HepG2 (cell line): ENCODE measurements around the gene ANKRD13D. TPM values are rescaled to one million over a fixed set of nuclear protein-coding genes. Genes with fewer than 3 reads are reported as not detected.
A peak's percentile ranks its signal among the peaks of the same experiment; 100 is the strongest.

Experiments used
- ATF1 ChIP-seq: IDR thresholded peaks from 2 replicates; pipeline ENCODE4 v1.6.1; 2016; ENCODE audit warnings: mild to moderate bottlenecking, control low read depth
- CENPT ChIP-seq: sonication (generic); formaldehyde crosslinking; IDR thresholded peaks from 2 replicates; pipeline ENCODE4 v1.8.0; 2022; ENCODE audit warnings: low read depth, mild to moderate bottlenecking, moderate library complexity, missing genetic modification reagents
- CHD4 ChIP-seq: fragments of 200-600 bp; sonication (generic); IDR thresholded peaks from 2 replicates; pipeline ENCODE4 v1.7.0; 2017; ENCODE audit warnings: mild to moderate bottlenecking, low read length, borderline replicate concordance
- EHMT2 ChIP-seq: fragments of 200-600 bp; sonication (generic); IDR thresholded peaks from 2 replicates; pipeline ENCODE4 v1.7.0; 2017; ENCODE audit warnings: antibody characterized with exemption, low read depth, low read length, borderline replicate concordance
- NPAS2 ChIP-seq: sonication (generic); formaldehyde crosslinking; IDR thresholded peaks from 2 replicates; pipeline ENCODE4 v1.8.0; 2022; ENCODE audit warnings: mild to moderate bottlenecking, missing genetic modification reagents, borderline replicate concordance
- PCBP2 ChIP-seq: fragments of 200-400 bp; formaldehyde crosslinking; optimal IDR thresholded peaks from 2 replicates; pipeline ENCODE3; 2018; ENCODE audit warnings: low read length, low read depth; ENCODE audit not compliant: poor library complexity, severe bottlenecking
- RFX3 ChIP-seq: IDR thresholded peaks from 2 replicates; pipeline ENCODE4 v1.6.1; 2016; ENCODE audit warnings: missing biosample characterization, missing genetic modification reagents
- SETDB1 ChIP-seq: sonication (generic); formaldehyde crosslinking; IDR thresholded peaks from 2 replicates; pipeline ENCODE4 v1.5.1; 2020; ENCODE audit warnings: missing genetic modification reagents, mild to moderate bottlenecking, borderline replicate concordance
- SP4 ChIP-seq: sonication (generic); formaldehyde crosslinking; IDR thresholded peaks from 2 replicates; pipeline ENCODE4 v1.8.1; 2023; ENCODE audit warnings: mild to moderate bottlenecking, missing genetic modification reagents
- TBX2 ChIP-seq: sonication (generic); formaldehyde crosslinking; IDR thresholded peaks from 2 replicates; pipeline ENCODE4 v1.5.0; 2020; ENCODE audit warnings: missing genetic modification reagents, mild to moderate bottlenecking, borderline replicate concordance
- WIZ ChIP-seq: sonication (generic); formaldehyde crosslinking; IDR thresholded peaks from 2 replicates; pipeline ENCODE4 v1.5.1; 2020; ENCODE audit warnings: mild to moderate bottlenecking, missing genetic modification reagents
- ZBTB21 ChIP-seq: sonication (generic); formaldehyde crosslinking; IDR thresholded peaks from 2 replicates; pipeline ENCODE4 v1.4.0; 2020; ENCODE audit warnings: missing genetic modification reagents
- ZFY ChIP-seq: sonication (generic); formaldehyde crosslinking; IDR thresholded peaks from 2 replicates; pipeline ENCODE4 v1.4.0; 2020; ENCODE audit warnings: missing genetic modification reagents
- ZNF557 ChIP-seq: sonication (generic); formaldehyde crosslinking; IDR thresholded peaks from 2 replicates; pipeline ENCODE4 v1.4.0; 2020; ENCODE audit warnings: missing genetic modification reagents
- polyA plus RNA-seq, 8 experiments: library from polyadenylated mRNA; depleted of rRNA in 3 of 8; stranded (reverse) in 7 of 8; unstranded in 1 of 8; fragments of >200 nt; fragmentation: Illumina TruSeq in 4 of 8; extraction: Trizol in 4 of 8; gene quantifications; 2 replicates each; pipeline versions ENCODE4 v1.2.1 to v1.2.3, GENCODE V29; 2011 to 2016; ENCODE audit warnings: low read depth in 4 of 8, missing spikeins in 1 of 8, mixed read lengths in 1 of 8; ENCODE audit not compliant: insufficient read depth in 1 of 8
- total RNA-seq, 5 experiments: library from RNA; depleted of rRNA; stranded (reverse); fragments of >200 nt; fragmentation: Illumina TruSeq; extraction: Trizol; gene quantifications; 2 replicates each; pipeline ENCODE4 v1.2.3, GENCODE V29; 2016; ENCODE audit warnings: low read depth in 1 of 5
- TF ChIP-seq, protein P1 (sequence below): sonication (generic); formaldehyde crosslinking; IDR thresholded peaks from 2 replicates; pipeline ENCODE4 v1.9.0; 2022; ENCODE audit warnings: low read depth, missing genetic modification reagents
- TF ChIP-seq, protein P2 (sequence below): sonication (generic); formaldehyde crosslinking; IDR thresholded peaks from 2 replicates; pipeline ENCODE4; 2020; ENCODE audit warnings: missing genetic modification reagents, mild to moderate bottlenecking, borderline replicate concordance
- TF ChIP-seq, protein P3 (sequence below): sonication (generic); formaldehyde crosslinking; IDR thresholded peaks from 2 replicates; pipeline ENCODE4 v1.4.0; 2020; ENCODE audit warnings: missing genetic modification reagents, borderline replicate concordance
- TF ChIP-seq, protein P4 (sequence below): sonication (generic); formaldehyde crosslinking; IDR thresholded peaks from 2 replicates; pipeline ENCODE4 v1.5.0; 2020; ENCODE audit warnings: missing genetic modification reagents
- TF ChIP-seq, protein P5 (sequence below): sonication (generic); formaldehyde crosslinking; IDR thresholded peaks from 2 replicates; pipeline ENCODE4 v1.5.1; 2020; ENCODE audit warnings: missing genetic modification reagents, mild to moderate bottlenecking, borderline replicate concordance
- TF ChIP-seq, protein P6 (sequence below): sonication (generic); formaldehyde crosslinking; IDR thresholded peaks from 2 replicates; pipeline ENCODE4 v1.5.0; 2020; ENCODE audit warnings: missing genetic modification reagents

The ANKRD13D gene
- total and polyA plus RNA-seq, 2 of the 13 experiments (the other 11 are each of a cell fraction or from before 2014, with no cell fraction given), result 18.6 to 27.3 TPM

DNA sequence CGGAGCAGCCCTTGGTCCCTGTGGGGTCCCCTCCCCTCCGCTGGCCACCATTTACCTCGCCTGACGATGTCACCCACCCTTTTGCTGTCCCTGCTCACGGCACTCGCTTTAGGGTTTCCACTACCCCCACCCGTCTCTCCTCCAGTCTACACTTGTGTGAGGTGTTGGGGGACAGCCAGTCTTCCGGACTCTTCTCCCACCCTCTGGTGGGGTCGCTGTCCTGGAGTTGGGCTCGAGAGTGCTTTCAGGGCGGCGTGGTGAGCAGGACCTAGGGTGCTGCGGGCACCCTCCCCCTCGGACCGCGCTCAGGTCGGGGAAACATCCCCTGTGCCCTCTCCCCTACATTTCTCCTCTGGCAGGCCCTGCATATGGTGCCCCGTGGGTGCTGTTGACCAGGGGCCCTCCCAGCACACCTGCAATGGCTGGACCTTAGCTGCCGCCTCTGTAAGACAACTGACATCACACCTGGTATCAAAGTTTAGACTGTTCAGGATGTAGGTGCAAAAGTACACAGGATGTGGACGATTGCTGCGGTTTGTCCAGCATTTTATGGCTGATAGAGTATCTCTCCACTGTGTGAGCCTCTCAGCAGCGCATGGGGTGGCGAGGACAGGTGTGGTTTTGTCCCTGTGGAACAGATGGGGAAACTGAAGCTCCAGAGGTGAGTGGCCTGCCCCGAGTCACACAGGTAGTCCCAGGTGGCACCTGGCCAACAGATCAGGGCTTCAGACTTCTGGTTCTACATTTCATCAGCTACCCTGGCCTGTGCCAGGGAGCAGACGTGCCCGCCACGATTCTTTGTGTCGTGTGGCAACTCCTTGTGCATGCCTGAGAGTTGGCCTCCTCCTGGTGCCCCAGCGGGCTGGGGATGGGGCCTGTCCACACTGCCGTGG is 21.7 kb upstream of the ANKRD13D start (continued):
- TF ChIP-seq, protein P1, sequence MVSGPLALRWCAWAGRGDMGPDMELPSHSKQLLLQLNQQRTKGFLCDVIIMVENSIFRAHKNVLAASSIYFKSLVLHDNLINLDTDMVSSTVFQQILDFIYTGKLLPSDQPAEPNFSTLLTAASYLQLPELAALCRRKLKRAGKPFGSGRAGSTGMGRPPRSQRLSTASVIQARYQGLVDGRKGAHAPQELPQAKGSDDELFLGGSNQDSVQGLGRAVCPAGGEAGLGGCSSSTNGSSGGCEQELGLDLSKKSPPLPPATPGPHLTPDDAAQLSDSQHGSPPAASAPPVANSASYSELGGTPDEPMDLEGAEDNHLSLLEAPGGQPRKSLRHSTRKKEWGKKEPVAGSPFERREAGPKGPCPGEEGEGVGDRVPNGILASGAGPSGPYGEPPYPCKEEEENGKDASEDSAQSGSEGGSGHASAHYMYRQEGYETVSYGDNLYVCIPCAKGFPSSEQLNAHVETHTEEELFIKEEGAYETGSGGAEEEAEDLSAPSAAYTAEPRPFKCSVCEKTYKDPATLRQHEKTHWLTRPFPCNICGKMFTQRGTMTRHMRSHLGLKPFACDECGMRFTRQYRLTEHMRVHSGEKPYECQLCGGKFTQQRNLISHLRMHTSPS (CRISPR knock-in tag), result peak; percentile 74
- TF ChIP-seq NPAS2 (CRISPR knock-in tag), result no peak
- TF ChIP-seq ZFY (CRISPR knock-in tag), result 0 out of 2 replicates have a peak, but pooled peaks have one; percentile 15
- TF ChIP-seq, protein P2, sequence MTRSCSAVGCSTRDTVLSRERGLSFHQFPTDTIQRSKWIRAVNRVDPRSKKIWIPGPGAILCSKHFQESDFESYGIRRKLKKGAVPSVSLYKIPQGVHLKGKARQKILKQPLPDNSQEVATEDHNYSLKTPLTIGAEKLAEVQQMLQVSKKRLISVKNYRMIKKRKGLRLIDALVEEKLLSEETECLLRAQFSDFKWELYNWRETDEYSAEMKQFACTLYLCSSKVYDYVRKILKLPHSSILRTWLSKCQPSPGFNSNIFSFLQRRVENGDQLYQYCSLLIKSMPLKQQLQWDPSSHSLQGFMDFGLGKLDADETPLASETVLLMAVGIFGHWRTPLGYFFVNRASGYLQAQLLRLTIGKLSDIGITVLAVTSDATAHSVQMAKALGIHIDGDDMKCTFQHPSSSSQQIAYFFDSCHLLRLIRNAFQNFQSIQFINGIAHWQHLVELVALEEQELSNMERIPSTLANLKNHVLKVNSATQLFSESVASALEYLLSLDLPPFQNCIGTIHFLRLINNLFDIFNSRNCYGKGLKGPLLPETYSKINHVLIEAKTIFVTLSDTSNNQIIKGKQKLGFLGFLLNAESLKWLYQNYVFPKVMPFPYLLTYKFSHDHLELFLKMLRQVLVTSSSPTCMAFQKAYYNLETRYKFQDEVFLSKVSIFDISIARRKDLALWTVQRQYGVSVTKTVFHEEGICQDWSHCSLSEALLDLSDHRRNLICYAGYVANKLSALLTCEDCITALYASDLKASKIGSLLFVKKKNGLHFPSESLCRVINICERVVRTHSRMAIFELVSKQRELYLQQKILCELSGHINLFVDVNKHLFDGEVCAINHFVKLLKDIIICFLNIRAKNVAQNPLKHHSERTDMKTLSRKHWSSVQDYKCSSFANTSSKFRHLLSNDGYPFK, result peak; percentile 62; the same call in 1 of the 2 replicates
- TF ChIP-seq PCBP2, result no peak
- peak; percentile 74 for TF ChIP-seq TBX2 (CRISPR knock-in tag)
- 0 out of 2 replicates have a peak, but pooled peaks have one; percentile 36 for TF ChIP-seq CENPT (CRISPR knock-in tag)
- TF ChIP-seq, protein P3, sequence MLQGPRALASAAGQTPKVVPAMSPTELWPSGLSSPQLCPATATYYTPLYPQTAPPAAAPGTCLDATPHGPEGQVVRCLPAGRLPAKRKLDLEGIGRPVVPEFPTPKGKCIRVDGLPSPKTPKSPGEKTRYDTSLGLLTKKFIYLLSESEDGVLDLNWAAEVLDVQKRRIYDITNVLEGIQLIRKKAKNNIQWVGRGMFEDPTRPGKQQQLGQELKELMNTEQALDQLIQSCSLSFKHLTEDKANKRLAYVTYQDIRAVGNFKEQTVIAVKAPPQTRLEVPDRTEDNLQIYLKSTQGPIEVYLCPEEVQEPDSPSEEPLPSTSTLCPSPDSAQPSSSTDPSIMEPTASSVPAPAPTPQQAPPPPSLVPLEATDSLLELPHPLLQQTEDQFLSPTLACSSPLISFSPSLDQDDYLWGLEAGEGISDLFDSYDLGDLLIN, result no peak
- no peak for TF ChIP-seq EHMT2
- TF ChIP-seq ZNF557, result no peak
- TF ChIP-seq ZBTB21, result no peak; the same call in 1 of the 2 replicates
- no peak for TF ChIP-seq WIZ (CRISPR knock-in tag)
- TF ChIP-seq CHD4, result no peak
- 0 out of 2 replicates have a peak, but pooled peaks have one; percentile 34 for TF ChIP-seq SP4
- TF ChIP-seq SETDB1 (CRISPR knock-in tag), result no peak
- TF ChIP-seq, protein P4, sequence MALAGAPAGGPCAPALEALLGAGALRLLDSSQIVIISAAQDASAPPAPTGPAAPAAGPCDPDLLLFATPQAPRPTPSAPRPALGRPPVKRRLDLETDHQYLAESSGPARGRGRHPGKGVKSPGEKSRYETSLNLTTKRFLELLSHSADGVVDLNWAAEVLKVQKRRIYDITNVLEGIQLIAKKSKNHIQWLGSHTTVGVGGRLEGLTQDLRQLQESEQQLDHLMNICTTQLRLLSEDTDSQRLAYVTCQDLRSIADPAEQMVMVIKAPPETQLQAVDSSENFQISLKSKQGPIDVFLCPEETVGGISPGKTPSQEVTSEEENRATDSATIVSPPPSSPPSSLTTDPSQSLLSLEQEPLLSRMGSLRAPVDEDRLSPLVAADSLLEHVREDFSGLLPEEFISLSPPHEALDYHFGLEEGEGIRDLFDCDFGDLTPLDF (CRISPR knock-in tag), result no peak
- TF ChIP-seq ATF1 (CRISPR knock-in tag), result no peak
- TF ChIP-seq, protein P5, sequence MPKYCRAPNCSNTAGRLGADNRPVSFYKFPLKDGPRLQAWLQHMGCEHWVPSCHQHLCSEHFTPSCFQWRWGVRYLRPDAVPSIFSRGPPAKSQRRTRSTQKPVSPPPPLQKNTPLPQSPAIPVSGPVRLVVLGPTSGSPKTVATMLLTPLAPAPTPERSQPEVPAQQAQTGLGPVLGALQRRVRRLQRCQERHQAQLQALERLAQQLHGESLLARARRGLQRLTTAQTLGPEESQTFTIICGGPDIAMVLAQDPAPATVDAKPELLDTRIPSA (CRISPR knock-in tag), result no peak
- TF ChIP-seq, protein P6, sequence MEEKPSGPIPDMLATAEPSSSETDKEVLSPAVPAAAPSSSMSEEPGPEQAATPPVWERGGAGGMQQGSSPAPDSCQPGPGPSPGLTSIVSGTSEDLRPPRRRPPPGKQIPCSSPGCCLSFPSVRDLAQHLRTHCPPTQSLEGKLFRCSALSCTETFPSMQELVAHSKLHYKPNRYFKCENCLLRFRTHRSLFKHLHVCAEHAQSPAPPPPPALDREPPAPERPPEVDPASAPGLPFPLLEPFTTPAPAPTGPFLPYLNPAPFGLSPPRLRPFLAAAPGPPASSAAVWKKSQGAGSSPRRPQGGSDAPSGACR, result peak; percentile 48; the same call in 1 of the 2 replicates
- no peak for TF ChIP-seq RFX3 (CRISPR knock-in tag)
